GM19193 (cell line): Measurements from ENCODE around the gene CLSTN3.

Experiments used
- POLR2A ChIP-seq: IDR thresholded peaks from 4 replicates; pipeline ENCODE4 v1.6.1; 2011; ENCODE audit not compliant: insufficient read depth, insufficient read length; ENCODE audit errors: extremely low read depth

CLSTN3 gene

DNA sequence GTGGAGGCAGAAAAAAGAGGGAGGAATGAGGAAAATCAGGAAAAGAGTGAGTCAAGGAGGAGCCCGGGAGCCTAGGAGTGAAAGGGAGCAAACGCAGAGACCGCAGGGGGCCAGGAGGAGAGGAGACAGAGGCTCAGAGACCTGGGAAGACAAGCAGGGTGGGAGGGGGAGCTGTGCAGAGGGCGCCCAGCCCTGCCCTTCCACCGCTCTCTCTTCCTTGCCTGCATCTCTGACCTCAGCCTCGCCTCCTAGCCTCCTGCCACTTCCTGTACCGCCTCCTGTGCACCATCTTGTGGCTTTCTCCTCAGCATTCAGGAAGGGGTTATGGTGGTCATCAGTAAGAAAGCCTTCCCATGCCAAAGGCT, 1.3 kb downstream of the CLSTN3 start:
- peak; percentile 34 for TF ChIP-seq POLR2A

DNA sequence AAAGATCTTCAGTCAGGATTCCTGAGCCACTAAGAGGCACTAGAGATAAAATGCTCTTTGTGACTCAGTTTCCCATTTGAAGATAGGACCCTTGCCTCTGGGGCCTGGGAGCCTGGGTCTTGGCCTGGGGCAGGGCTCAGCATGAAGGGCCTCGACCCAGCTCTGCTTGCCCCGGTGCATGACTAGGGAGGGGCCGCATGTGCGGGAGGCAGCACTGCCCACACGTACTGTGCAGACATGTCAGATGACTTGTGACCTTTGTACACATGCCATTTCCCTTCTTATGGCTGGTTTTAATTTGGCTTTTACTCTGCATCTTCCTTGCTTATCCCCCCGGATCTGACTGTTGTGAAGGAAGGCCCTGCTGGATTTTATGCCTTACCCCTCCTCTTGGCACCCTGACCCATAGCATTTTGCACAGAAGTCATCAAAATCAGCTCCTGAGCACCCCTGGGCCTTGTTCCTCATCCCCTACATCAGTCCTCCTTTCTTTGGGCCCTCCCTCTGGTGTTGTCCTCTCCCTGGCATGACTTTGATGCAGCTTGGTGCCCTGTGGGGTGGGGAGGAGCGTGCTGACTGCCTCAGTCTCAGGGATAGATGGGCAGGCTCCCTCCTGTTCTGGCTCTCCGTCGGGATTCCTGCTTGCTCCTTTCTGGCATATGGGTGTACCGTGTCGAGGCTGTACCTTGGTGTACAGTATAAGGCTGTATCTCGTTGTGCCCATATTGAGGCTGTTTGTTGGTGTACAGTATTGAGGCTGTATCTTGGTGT, 4.4 kb downstream of the CLSTN3 start:
- peak; percentile 16 for TF ChIP-seq POLR2A

DNA sequence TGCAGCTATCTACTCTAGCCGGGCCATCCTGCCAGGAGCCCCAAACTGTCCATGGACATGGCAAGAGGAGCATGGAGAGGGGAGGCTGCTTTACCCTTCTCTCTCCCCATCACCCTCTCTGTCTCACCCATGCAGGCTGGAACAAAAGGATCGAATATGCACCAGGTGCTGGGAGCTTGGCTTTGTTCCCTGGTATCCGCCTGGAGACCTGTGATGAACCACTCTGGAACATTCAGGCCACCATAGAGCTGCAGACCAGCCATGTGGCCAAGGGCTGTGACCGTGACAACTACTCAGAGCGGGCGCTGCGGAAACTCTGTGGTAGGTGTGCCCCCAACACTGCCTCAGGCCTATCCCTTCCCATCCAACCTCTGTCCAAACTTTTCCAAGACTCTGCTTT, 5.9 kb downstream of the CLSTN3 start:
- TF ChIP-seq POLR2A = no peak

DNA sequence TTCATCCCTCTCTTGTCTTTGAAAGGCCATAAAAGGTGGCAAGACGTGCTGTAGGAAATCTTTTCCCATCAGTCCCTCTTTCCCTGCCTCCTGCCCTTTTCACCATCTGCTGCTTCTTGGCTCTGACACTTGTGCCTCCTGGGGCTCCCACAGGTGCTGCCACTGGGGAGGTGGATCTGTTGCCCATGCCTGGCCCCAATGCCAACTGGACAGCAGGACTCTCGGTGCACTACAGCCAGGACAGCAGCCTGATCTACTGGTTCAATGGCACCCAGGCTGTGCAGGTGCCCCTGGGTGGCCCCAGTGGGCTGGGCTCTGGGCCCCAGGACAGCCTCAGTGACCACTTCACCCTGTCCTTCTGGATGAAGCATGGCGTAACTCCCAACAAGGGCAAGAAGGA, 6.5 kb downstream of the CLSTN3 start:
- no peak for TF ChIP-seq POLR2A

DNA sequence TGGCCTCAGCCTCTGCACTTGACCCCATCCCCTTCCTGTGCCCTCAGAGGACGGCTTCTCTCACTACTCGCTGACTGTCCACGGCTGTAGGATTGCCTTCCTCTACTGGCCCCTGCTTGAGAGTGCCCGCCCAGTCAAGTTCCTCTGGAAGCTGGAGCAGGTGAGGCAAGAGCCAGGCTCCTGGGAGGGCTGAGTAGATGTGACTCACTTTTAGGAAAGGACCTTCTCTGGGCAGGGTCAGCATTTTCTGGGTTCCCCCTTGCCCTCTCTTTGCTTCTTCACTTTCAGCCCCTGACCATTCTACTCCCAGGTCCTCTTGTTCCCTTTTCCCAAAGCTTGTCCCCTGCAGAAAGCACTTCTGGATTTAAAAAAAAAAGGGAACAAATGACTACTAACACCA, 7.7 kb downstream of the CLSTN3 start:
- TF ChIP-seq POLR2A = no peak

DNA sequence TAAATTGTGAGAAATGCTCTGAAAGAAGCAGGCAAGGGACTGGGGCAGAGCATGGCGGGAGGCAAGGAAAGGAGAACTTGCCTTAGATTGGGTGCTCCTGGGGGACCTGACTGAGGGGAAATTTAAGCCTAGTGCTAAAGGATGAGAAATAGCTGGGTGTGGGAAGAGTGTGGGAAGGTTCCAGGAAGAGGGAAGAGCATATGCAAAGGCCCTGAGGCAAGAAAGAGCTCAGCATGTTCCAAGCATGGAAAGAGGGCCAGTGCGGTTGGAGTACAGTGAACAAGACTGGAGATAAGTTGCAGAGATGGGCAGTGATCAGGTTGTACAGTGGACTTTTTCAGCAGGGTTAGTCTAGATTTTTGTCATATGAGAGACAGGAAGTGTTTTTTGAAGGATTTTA, 9.0 kb downstream of the CLSTN3 start:
- no peak for TF ChIP-seq POLR2A

DNA sequence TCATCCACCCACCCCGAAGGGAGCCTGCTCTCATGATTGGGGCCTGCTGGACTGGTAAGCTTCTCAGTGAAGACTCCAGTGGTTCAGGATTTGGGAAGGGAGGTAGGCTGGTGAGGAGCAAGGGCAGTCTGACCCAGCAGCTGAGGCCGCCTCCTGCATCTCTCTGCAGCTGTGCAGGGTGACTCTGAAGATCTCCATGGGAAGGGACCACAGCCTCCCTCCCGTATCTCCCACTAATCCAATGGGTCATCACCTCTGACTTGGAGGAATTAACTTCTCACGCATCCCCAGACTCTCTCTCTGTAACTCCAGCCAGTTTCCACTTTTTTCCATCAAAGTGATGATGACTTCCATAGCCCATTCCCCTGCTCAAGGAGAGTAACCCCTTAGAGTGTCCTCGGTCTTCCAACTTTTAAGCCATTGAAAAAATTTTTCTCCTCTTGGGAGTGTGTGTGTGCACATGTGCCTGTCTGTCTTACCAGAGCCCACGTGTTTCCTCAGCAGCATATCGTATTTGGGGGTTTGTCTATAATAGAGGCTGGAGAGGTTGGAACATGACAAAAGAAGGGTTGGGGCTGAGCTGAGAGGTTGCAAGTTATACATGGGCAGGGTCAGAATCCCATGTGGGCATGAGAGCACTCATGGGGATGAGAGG, 11.3 kb downstream of the CLSTN3 start:
- no peak for TF ChIP-seq POLR2A

DNA sequence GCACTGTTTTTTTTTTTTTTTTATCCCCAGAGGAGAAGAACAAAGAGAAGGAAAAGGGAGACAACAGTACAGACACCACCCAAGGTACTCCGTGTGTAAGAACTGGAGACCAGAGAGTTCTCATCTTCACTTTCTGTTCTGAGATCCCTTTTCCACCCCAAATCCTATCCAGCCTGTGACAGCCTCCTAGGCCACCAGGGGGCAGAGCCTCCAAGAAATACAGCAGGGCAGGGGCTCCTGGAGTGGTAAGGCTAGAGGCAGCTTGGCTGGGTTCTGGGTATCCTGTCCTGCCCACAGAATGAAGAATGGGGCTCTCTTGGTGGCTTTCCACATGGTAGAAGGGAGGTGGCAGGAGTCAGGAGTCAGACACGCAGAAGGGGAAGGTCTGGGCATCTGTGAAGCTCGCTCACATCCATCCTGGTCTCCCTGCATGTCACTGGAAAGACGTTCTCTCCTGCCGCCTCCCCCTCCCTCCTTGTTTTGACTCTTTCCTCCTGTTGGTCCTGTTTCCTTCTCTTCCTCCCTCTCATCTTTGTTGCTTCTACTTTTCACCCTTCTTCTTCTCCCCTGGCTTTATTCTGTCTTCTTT, 12.0 kb downstream of the CLSTN3 start:
- TF ChIP-seq POLR2A = no peak

DNA sequence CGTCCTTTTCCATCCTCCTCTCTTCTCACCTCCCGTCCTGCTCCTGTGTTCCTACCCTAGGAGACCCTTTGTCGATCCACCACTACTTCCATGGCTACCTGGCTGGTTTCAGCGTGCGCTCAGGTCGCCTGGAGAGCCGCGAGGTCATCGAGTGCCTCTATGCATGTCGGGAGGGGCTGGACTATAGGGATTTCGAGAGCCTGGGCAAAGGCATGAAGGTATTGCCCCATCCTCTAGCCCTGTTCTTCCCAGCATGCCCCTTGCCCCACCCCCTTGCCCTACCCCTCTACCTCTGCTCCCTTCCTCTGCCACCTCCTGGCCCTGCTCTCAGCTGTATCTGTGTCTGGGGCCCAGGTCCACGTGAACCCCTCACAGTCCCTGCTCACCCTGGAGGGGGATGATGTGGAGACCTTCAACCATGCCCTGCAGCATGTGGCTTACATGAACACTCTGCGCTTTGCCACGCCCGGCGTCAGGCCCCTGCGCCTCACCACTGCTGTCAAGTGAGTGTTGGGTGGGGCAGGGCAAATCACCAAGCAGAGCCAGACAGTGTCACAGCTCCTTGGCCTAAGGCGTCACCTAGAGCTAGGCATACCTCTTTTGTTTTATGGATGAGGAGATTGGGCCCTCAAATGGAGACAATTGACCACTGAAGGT, 12.8 kb downstream of the CLSTN3 start:
- no peak for TF ChIP-seq POLR2A

DNA sequence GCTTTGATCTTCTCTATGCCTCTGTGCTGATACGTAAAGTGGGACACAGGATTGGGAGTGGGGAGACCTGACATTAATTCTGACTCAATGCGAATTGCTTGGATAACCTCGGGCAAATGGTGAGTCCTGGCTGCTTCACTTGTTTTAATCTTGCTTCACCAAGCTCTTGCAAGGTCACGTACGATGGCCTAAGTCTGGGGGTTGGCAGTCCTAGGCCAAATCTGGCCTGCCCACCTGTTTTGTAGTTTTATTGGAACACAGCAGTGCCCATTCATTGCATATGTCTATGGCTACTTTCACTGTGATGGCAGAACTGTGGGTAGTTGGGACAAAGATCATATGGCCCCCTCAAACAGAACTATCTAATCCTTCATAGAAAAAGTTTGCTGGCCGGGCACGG, 13.4 kb downstream of the CLSTN3 start:
- no peak for TF ChIP-seq POLR2A

DNA sequence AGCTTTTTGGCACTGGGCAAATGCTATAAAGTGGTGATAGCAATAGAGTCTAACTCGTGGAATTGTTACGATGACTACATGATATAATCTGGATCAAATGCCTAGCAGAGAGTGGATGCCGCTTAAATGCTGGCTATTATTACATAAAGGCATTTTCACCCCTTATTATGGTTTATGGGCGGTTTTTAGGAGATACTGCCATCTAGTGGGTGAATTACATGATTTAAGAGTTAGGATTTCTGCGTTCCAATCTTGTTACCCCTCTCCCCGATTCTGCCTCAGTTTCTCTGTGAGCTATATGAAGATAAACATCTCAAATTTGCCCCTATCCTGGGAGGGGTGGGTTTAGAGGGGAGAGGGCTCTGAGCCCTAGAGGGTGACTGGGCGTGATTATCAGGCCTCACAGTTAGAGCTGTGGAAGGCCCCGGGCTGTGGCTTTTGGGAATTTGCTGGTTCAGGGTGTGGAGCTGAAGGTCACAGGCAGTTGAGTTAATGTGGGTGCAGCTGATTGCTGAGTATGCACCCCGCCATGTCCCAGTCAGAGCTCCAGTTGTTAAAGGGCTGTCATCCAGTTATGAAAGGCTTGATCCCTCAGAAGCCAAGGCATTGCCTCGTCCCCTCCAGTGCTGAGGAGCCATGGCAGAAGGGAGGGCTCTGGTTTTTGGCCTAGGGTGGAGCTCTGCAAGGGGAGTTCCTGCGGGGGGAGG, 14.4 kb downstream of the CLSTN3 start:
- TF ChIP-seq POLR2A = no peak

DNA sequence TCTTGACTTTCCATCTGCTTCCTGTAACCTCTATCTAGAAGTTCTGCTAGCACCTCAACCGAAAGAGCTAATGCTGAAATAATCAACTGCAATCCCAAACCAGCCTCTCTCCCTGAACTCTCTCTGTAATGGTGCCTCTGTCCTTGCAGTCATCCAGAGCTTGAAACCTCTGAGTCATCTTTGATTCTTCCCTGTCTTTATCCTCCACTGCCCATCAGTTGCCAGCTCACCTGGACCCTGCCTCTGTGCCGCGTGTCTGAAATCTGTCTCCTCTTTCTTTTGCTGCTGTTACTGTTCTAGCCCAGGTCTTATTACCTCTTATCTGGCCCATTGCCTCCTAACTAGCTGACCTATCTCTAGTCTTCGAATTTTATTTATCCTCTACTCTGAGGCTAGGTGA, 15.5 kb downstream of the CLSTN3 start:
- no peak for TF ChIP-seq POLR2A

DNA sequence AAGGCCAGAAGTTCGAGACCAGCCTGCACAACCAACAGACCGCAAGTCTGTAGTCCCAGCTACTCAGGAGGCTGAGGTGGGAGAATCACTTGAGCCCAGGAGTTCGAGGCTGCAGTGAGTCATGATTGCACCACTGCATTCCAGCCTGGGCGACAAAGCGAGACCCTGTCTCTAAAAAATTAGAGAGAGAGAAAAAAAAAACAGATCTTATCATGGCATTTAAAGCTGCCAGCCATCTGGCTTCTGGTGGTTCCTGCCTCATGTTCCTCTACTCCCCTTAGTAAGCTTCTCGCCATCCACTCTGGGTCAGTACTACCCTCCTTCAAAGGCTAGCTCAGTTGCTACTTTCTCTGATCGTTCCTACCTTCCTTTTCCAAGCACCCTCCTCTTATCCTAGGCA, 16.1 kb downstream of the CLSTN3 start:
- TF ChIP-seq POLR2A = no peak

DNA sequence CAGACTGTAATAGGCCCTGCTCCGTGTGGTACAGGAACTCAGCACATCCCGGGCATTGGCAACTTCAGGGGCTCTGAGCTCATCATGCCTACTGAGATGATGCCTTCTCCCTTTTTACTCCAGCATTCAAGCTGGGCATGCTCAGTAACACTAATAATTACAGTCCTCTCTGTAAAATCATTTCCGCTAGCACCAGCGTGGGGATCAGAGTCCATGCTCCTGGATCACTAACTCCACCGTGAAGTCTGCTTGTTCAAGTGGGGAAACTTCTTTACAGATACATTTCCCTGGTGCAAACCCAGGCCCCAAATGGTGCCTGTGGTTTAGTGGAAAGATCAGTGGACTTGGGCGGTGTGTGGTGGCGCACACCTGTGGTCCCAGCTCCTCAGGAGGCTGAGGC, 16.7 kb downstream of the CLSTN3 start:
- no peak for TF ChIP-seq POLR2A

DNA sequence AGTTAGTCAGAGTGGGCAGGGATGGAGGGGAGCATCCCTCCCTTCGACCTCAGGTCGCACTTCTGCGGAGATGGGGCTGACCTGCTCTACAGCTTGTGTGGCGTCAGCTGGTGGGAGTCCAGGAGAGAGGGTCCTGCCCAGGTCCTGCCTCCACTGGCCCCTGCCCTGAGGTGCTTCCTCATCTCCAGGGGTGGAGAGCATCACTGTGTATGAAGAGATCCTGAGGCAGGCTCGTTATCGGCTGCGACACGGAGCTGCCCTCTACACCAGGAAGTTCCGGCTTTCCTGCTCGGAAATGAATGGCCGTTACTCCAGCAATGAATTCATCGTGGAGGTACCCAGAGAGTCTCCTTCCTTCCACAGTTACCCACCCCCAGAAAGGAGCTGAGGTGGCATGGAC, 20.2 kb downstream of the CLSTN3 start:
- TF ChIP-seq POLR2A = no peak
